Stimulated activated CD4-positive, alpha-beta T cell treated with anti-CD3 and anti-CD28 coated beads, Interleukin-4, amount 100 ng/mL, for 4 hours (primary cell): Measurements from ENCODE around the gene SIVA1.
"Not testable (repeated sequence)": the region's sequence is repeated elsewhere in the genome, so short reads cannot be mapped to it uniquely, and the experiment has no call there.

Experiments used
- DNase-seq, 2 experiments: peaks; one replicate each; pipeline ENCODE4 v3.0.0-alpha.2; 2020

SIVA1 gene

GRCh38 chr14:104721505-104722431, 31.2 kb upstream of the SIVA1 start:
- no peak for DNase-seq

GRCh38 chr14:104722938-104723650, 29.9 kb upstream of the SIVA1 start:
- DNase-seq: no peak

GRCh38 chr14:104723651-104724406, 29.1 kb upstream of the SIVA1 start, which contains the start of gene ADSS1:
TSS of gene ADSS1 (plus strand) at chr14:104724229. CDS start at chr14:104724271, 42 bp downstream.
- peak; percentile 31 to 59 for DNase-seq

GRCh38 chr14:104724407-104724980, 28.5 kb upstream of the SIVA1 start:
- DNase-seq: peak in 1 of 2 experiments; percentile 37

GRCh38 chr14:104724981-104725771, 27.8 kb upstream of the SIVA1 start:
- no peak for DNase-seq

- DNase-seq: no peak
These were observed 27.0 kb upstream of the SIVA1 start for GRCh38 chr14:104725772-104726548.

GRCh38 chr14:104726600-104727451, 26.1 kb upstream of the SIVA1 start:
- no peak for DNase-seq

GRCh38 chr14:104728631-104729030, 24.3 kb upstream of the SIVA1 start:
- DNase-seq: no peak

GRCh38 chr14:104729176-104729834, 23.6 kb upstream of the SIVA1 start:
- not testable (repeated sequence) for DNase-seq

GRCh38 chr14:104729835-104730181, 23.1 kb upstream of the SIVA1 start:
- DNase-seq: no peak

- no peak for DNase-seq
These were observed 22.5 kb upstream of the SIVA1 start for GRCh38 chr14:104730487-104730886.

GRCh38 chr14:104731320-104732294, 21.3 kb upstream of the SIVA1 start:
- no peak for DNase-seq

- no peak for DNase-seq
These were observed 20.6 kb upstream of the SIVA1 start for GRCh38 chr14:104732355-104732804.

- no peak for DNase-seq
These were observed 19.8 kb upstream of the SIVA1 start for GRCh38 chr14:104732931-104733681.

GRCh38 chr14:104734051-104734587, 18.8 kb upstream of the SIVA1 start:
- DNase-seq: no peak

GRCh38 chr14:104734601-104734990, 18.4 kb upstream of the SIVA1 start:
- no peak for DNase-seq
